Activated CD4-positive, alpha-beta T cell treated with anti-CD3 and anti-CD28 coated beads, Interleukin-2, amount 10 ng/mL, durations not matched to agents 7 days and 5 days (primary cell): ENCODE data around the gene PHYKPL. TPM values are rescaled to one million over a fixed set of nuclear protein-coding genes. Genes with fewer than 3 reads are reported as not detected.
"Not testable (repeated sequence)": the region's sequence is repeated elsewhere in the genome, so short reads cannot be mapped to it uniquely, and the experiment has no call there.

Experiments
- CTCF ChIA-PET: fragments of 350-600 bp; sonication (Branson Sonifier 250); formaldehyde crosslinking; loops from one replicate; lab custom pipeline; 2021; ENCODE audit warnings: antibody characterized with exemption; lab: Charles Lee
- POLR2A ChIA-PET: fragments of 350-600 bp; sonication (Branson Sonifier 250); formaldehyde crosslinking; loops from one replicate; lab custom pipeline; 2021; ENCODE audit warnings: antibody characterized with exemption; lab: Charles Lee
- DNase-seq: peaks from one replicate; pipeline ENCODE4 v3.0.0-alpha.2; 2020
- H3K27ac Mint-ChIP-seq: one replicate; pipeline ENCODE4 v1.8.0; 2021; ENCODE audit warnings: mild to moderate bottlenecking, moderate library complexity, mixed read lengths
- H3K27me3 Mint-ChIP-seq: one replicate; pipeline ENCODE4 v1.8.0; 2021; ENCODE audit warnings: mixed read lengths
- H3K36me3 Mint-ChIP-seq: one replicate; pipeline ENCODE4 v1.8.0; 2021; ENCODE audit warnings: low read depth, mixed read lengths
- H3K4me1 Mint-ChIP-seq: one replicate; pipeline ENCODE4 v1.8.0; 2021; ENCODE audit warnings: mixed read lengths
- H3K4me3 Mint-ChIP-seq: one replicate; pipeline ENCODE4 v1.8.0; 2021; ENCODE audit warnings: mild to moderate bottlenecking, moderate library complexity, mixed read lengths
- H3K9me3 Mint-ChIP-seq: one replicate; pipeline ENCODE4 v1.8.0; 2021; ENCODE audit warnings: mixed read lengths
- total RNA-seq, 2 experiments: library from RNA; stranded (reverse); gene quantifications; one replicate each; pipeline ENCODE4 v1.2.3, GENCODE V29; 2021

The PHYKPL gene
- total RNA-seq, 2 experiments from 2014 or later: 126 to 138 TPM

GRCh38 chr5:178259623-178260536 lies 27.3 kb upstream of the PHYKPL start:
- no peak overlapping the region for H3K4me3 Mint-ChIP-seq
- no peaks in the 10 kb centered on the region for H3K9me3 Mint-ChIP-seq
- POLR2A ChIA-PET: no interaction called here
- CTCF ChIA-PET: interaction anchor here (1.7 kb wide), 1 partner anchor 25 kb away, joined by 3 read pairs; no protein-coding TSS in a partner anchor
- H3K4me1 Mint-ChIP-seq: peaks cover 2% of the 10 kb centered on the region
- H3K36me3 Mint-ChIP-seq: no peaks in the 10 kb centered on the region
- DNase-seq: no peak
- no peaks in the 10 kb centered on the region for H3K27me3 Mint-ChIP-seq
- no peak overlapping the region for H3K27ac Mint-ChIP-seq

GRCh38 chr5:178257650-178258049 lies 25.0 kb upstream of the PHYKPL start:
- Mint-ChIP-seq H3K4me3 (no peak overlapping the region), H3K27ac (no peak overlapping the region), H3K36me3 (no peaks in the 10 kb centered on the region), H3K27me3 (no peaks in the 10 kb centered on the region), H3K9me3 (no peaks in the 10 kb centered on the region), H3K4me1 (peaks cover 2% of the 10 kb centered on the region)
- POLR2A ChIA-PET: no interaction called here
- no peak for DNase-seq
- CTCF ChIA-PET: no interaction called here

GRCh38 chr5:178256746-178257145 lies 24.1 kb upstream of the PHYKPL start:
- Mint-ChIP-seq H3K4me1 (peaks cover 2% of the 10 kb centered on the region), H3K4me3 (no peak overlapping the region), H3K9me3 (no peaks in the 10 kb centered on the region), H3K27me3 (no peaks in the 10 kb centered on the region), H3K27ac (no peak overlapping the region), H3K36me3 (no peaks in the 10 kb centered on the region)
- DNase-seq: no peak
- CTCF ChIA-PET: no interaction called here
- POLR2A ChIA-PET: no interaction called here

- DNase-seq, H3K4me3 Mint-ChIP-seq, H3K27me3 Mint-ChIP-seq, POLR2A ChIA-PET, CTCF ChIA-PET, H3K27ac Mint-ChIP-seq, H3K36me3 Mint-ChIP-seq, H3K9me3 Mint-ChIP-seq: not testable (repeated sequence)
- H3K4me1 Mint-ChIP-seq: peaks cover 11% of the 10 kb centered on the region
These were observed 21.0 kb upstream of the PHYKPL start for GRCh38 chr5:178253632-178254031.

GRCh38 chr5:178252258-178252657 lies 19.7 kb upstream of the PHYKPL start:
- POLR2A ChIA-PET: no interaction called here

GRCh38 chr5:178250263-178250662 lies 17.7 kb upstream of the PHYKPL start:
- Mint-ChIP-seq H3K27ac (no peak overlapping the region), H3K4me1 (peaks cover 17% of the 10 kb centered on the region), H3K36me3 (no peaks in the 10 kb centered on the region), H3K4me3 (no peak overlapping the region), H3K27me3 (no peaks in the 10 kb centered on the region), H3K9me3 (no peaks in the 10 kb centered on the region)
- ChIA-PET POLR2A (no interaction called here), CTCF (no interaction called here)
- DNase-seq: no peak

More at GRCh38 chr5:178252258-178252657, 19.7 kb upstream of the PHYKPL start:
- Mint-ChIP-seq H3K27me3 (no peaks in the 10 kb centered on the region), H3K4me1 (peaks cover 17% of the 10 kb centered on the region), H3K4me3 (no peak overlapping the region), H3K9me3 (no peaks in the 10 kb centered on the region), H3K27ac (no peak overlapping the region), H3K36me3 (no peaks in the 10 kb centered on the region)
- CTCF ChIA-PET: interaction anchor here (0.6 to 1.5 kb wide), 3 partner anchors 11 to 17 kb away, joined by 3 to 6 read pairs (median 3); no protein-coding TSS in a partner anchor
- no peak for DNase-seq

- peak overlapping the region; percentile 74 for H3K27ac Mint-ChIP-seq
- H3K4me1 Mint-ChIP-seq: peaks cover 17% of the 10 kb centered on the region
- H3K36me3 Mint-ChIP-seq: no peaks in the 10 kb centered on the region
- H3K9me3 Mint-ChIP-seq: no peaks in the 10 kb centered on the region
- peak overlapping the region; percentile 37 for H3K4me3 Mint-ChIP-seq
- ChIA-PET POLR2A (no interaction called here), CTCF (no interaction called here)
- DNase-seq: peak; percentile 57
- no peaks in the 10 kb centered on the region for H3K27me3 Mint-ChIP-seq
These were observed 16.8 kb upstream of the PHYKPL start for GRCh38 chr5:178249191-178249989.

- Mint-ChIP-seq H3K9me3 (no peaks in the 10 kb centered on the region), H3K27me3 (no peaks in the 10 kb centered on the region), H3K4me3 (no peak overlapping the region), H3K4me1 (peaks cover 17% of the 10 kb centered on the region), H3K27ac (no peak overlapping the region), H3K36me3 (no peaks in the 10 kb centered on the region)
- DNase-seq: no peak
- ChIA-PET POLR2A (no interaction called here), CTCF (interaction anchor here (1.3 kb wide), 1 partner anchor 12 kb away, joined by 4 read pairs; no protein-coding TSS in a partner anchor)
These were observed 16.1 kb upstream of the PHYKPL start for GRCh38 chr5:178248750-178249149.

GRCh38 chr5:178247481-178248456 lies 15.2 kb upstream of the PHYKPL start:
- ChIA-PET POLR2A (no interaction called here), CTCF (interaction anchor here (1.3 kb wide), 1 partner anchor 11 kb away, joined by 4 read pairs; no protein-coding TSS in a partner anchor)
- Mint-ChIP-seq H3K27ac (no peak overlapping the region), H3K9me3 (no peaks in the 10 kb centered on the region), H3K4me3 (no peak overlapping the region), H3K4me1 (peaks cover 17% of the 10 kb centered on the region), H3K27me3 (no peaks in the 10 kb centered on the region), H3K36me3 (no peaks in the 10 kb centered on the region)
- no peak for DNase-seq

- H3K4me1 Mint-ChIP-seq: peaks cover 25% of the 10 kb centered on the region
- H3K4me3 Mint-ChIP-seq: no peak overlapping the region
- no peaks in the 10 kb centered on the region for H3K36me3 Mint-ChIP-seq
- no peaks in the 10 kb centered on the region for H3K9me3 Mint-ChIP-seq
- CTCF ChIA-PET: no interaction called here
- H3K27ac Mint-ChIP-seq: no peak overlapping the region
- POLR2A ChIA-PET: no interaction called here
- H3K27me3 Mint-ChIP-seq: no peaks in the 10 kb centered on the region
- DNase-seq: no peak
These were observed 14.2 kb upstream of the PHYKPL start for GRCh38 chr5:178246624-178247279.

GRCh38 chr5:178245389-178245788 lies 12.8 kb upstream of the PHYKPL start:
- ChIA-PET CTCF (no interaction called here), POLR2A (no interaction called here)
- H3K27ac Mint-ChIP-seq: no peak overlapping the region
- H3K4me3 Mint-ChIP-seq: no peak overlapping the region
- H3K27me3 Mint-ChIP-seq: no peaks in the 10 kb centered on the region
- H3K36me3 Mint-ChIP-seq: no peaks in the 10 kb centered on the region
- no peaks in the 10 kb centered on the region for H3K9me3 Mint-ChIP-seq
- DNase-seq: no peak
- H3K4me1 Mint-ChIP-seq: peaks cover 38% of the 10 kb centered on the region

GRCh38 chr5:178244576-178244975 lies 12.0 kb upstream of the PHYKPL start:
- Mint-ChIP-seq H3K36me3 (no peaks in the 10 kb centered on the region), H3K27me3 (no peaks in the 10 kb centered on the region), H3K27ac (no peak overlapping the region), H3K4me3 (no peak overlapping the region), H3K9me3 (no peaks in the 10 kb centered on the region), H3K4me1 (peaks cover 36% of the 10 kb centered on the region)
- DNase-seq: no peak
- POLR2A ChIA-PET: no interaction called here
- CTCF ChIA-PET: interaction anchor here (1.6 kb wide), 1 partner anchor 10 kb away, joined by 9 read pairs; no protein-coding TSS in a partner anchor
